Measurements from ENCODE around the gene NFIB.

Gene NFIB

GRCh38 chr9:14136047-14136635, 177.8 kb downstream of the NFIB start:
- DNase-seq (ENCODE audit: low read depth, low spot score) = no peak
- H3K27ac ChIP-seq = no peak overlapping the region

- no peak overlapping the region for H3K27ac ChIP-seq
- DNase-seq (ENCODE audit: low read depth, low spot score) = no peak
Observed at GRCh38 chr9:14135421-14135820, 178.5 kb downstream of the NFIB start.

- no peak for DNase-seq (ENCODE audit: low read depth, low spot score)
- H3K27ac ChIP-seq = no peak overlapping the region
Observed at GRCh38 chr9:14133394-14133793, 180.5 kb downstream of the NFIB start.

GRCh38 chr9:14132775-14133174, 181.2 kb downstream of the NFIB start:
- no peak for DNase-seq (ENCODE audit: low read depth, low spot score)
- H3K27ac ChIP-seq = no peak overlapping the region

GRCh38 chr9:14131356-14132088, 182.4 kb downstream of the NFIB start:
- no peak for DNase-seq (ENCODE audit: low read depth, low spot score)
- H3K27ac ChIP-seq = no peak overlapping the region

GRCh38 chr9:14127656-14128055, 186.3 kb downstream of the NFIB start:
- no peak overlapping the region for H3K27ac ChIP-seq
- DNase-seq (ENCODE audit: low read depth, low spot score) = no peak

GRCh38 chr9:14119694-14120514, 194.0 kb downstream of the NFIB start:
- peak; percentile 63 for DNase-seq (ENCODE audit: low read depth, low spot score)
- H3K27ac ChIP-seq = peak overlapping the region; percentile 50

- H3K27ac ChIP-seq = no peak overlapping the region
- DNase-seq (ENCODE audit: low read depth, low spot score) = no peak
Observed at GRCh38 chr9:14112226-14112625, 201.7 kb downstream of the NFIB start.

- H3K27ac ChIP-seq = no peak overlapping the region
- DNase-seq (ENCODE audit: low read depth, low spot score) = no peak
Observed at GRCh38 chr9:14111696-14112095, 202.2 kb downstream of the NFIB start.

- H3K27ac ChIP-seq = no peak overlapping the region
- DNase-seq (ENCODE audit: low read depth, low spot score) = no peak
Observed at GRCh38 chr9:14107977-14108376, 206.0 kb downstream of the NFIB start.

GRCh38 chr9:14107495-14107894, 206.4 kb downstream of the NFIB start:
- no peak for DNase-seq (ENCODE audit: low read depth, low spot score)
- no peak overlapping the region for H3K27ac ChIP-seq

- no peak overlapping the region for H3K27ac ChIP-seq
- no peak for DNase-seq (ENCODE audit: low read depth, low spot score)
Observed at GRCh38 chr9:14106699-14107098, 207.2 kb downstream of the NFIB start.

GRCh38 chr9:14104496-14104895, 209.4 kb downstream of the NFIB start:
- H3K27ac ChIP-seq = no peak overlapping the region
- no peak for DNase-seq (ENCODE audit: low read depth, low spot score)

- no peak overlapping the region for H3K27ac ChIP-seq
- DNase-seq (ENCODE audit: low read depth, low spot score) = no peak
Observed at GRCh38 chr9:14103115-14103514, 210.8 kb downstream of the NFIB start.

GRCh38 chr9:14099737-14100136, 214.2 kb downstream of the NFIB start:
- H3K27ac ChIP-seq = no peak overlapping the region
- DNase-seq (ENCODE audit: low read depth, low spot score) = no peak

GRCh38 chr9:14098486-14099180, 215.3 kb downstream of the NFIB start:
- DNase-seq (ENCODE audit: low read depth, low spot score) = no peak

GRCh38 chr9:14097666-14098415, 216.1 kb downstream of the NFIB start:
- no peak overlapping the region for H3K27ac ChIP-seq
- DNase-seq (ENCODE audit: low read depth, low spot score) = no peak

More at GRCh38 chr9:14098486-14099180, 215.3 kb downstream of the NFIB start:
- H3K27ac ChIP-seq = no peak overlapping the region

GRCh38 chr9:14097215-14097614, 216.7 kb downstream of the NFIB start:
- DNase-seq (ENCODE audit: low read depth, low spot score) = no peak
- H3K27ac ChIP-seq = peak overlapping the region; percentile 57

- peak overlapping the region; percentile 57 for H3K27ac ChIP-seq
- DNase-seq (ENCODE audit: low read depth, low spot score) = no peak
Observed at GRCh38 chr9:14096258-14096922, 217.6 kb downstream of the NFIB start.

All from epithelial cell of prostate (primary cell).